ENCODE measurements around the gene DTWD1.
"Not testable (repeated sequence)": the region's sequence is repeated elsewhere in the genome, so short reads cannot be mapped to it uniquely, and the experiment has no call there.

DTWD1 gene

GRCh38 chr15:49644364-49644794 is 23.5 kb downstream of the DTWD1 start:
- Histone ChIP-seq H3K36me3 (ENCODE audit: control insufficient read depth, insufficient read depth, low read length) (no peaks in the 10 kb centered on the region), H3K4me1 (ENCODE audit: control insufficient read depth, insufficient read depth, low read length) (peaks cover 7% of the 10 kb centered on the region), H3K27me3 (ENCODE audit: control insufficient read depth, insufficient read depth, low read length, poor library complexity, severe bottlenecking) (no peaks in the 10 kb centered on the region), H3K4me3 (ENCODE audit: insufficient read depth, low read depth, low read length) (no peak overlapping the region), H3K9me3 (ENCODE audit: control insufficient read depth, low read length) (no peaks in the 10 kb centered on the region), H3K27ac (ENCODE audit: insufficient read depth, low read depth, low read length, poor library complexity, severe bottlenecking) (no peak overlapping the region)
- WGBS, 2 experiments, result 69 to 71% methylated on average over 1 of the region's 1 CpG

DNA sequence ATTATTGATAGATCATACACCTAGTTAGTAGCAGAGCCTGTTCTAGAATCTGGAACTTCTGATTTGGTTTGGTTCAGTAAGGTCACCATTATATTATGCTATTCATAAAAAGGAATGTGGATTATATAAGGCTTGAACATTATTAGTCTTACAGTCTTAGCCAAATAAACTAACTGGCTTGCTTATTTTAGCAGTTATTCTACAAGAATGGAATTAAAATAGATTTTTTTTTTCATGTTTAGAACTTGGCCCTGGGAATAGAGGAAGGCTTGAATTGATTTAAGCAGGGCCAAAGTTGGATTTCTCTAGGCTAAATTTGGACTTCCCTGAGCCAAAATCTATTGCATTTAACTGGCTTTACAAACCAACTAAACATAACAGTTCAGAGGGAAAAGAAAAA is 24.4 kb downstream of the DTWD1 start:
- Histone ChIP-seq H3K36me3 (ENCODE audit: control insufficient read depth, insufficient read depth, low read length) (no peaks in the 10 kb centered on the region), H3K9me3 (ENCODE audit: control insufficient read depth, low read length) (no peaks in the 10 kb centered on the region), H3K4me3 (ENCODE audit: insufficient read depth, low read depth, low read length) (no peak overlapping the region), H3K27me3 (ENCODE audit: control insufficient read depth, insufficient read depth, low read length, poor library complexity, severe bottlenecking) (no peaks in the 10 kb centered on the region), H3K4me1 (ENCODE audit: control insufficient read depth, insufficient read depth, low read length) (peaks cover 7% of the 10 kb centered on the region), H3K27ac (ENCODE audit: insufficient read depth, low read depth, low read length, poor library complexity, severe bottlenecking) (no peak overlapping the region)

- no peaks in the 10 kb centered on the region for H3K36me3 ChIP-seq (ENCODE audit: control insufficient read depth, insufficient read depth, low read length)
- H3K27ac ChIP-seq (ENCODE audit: insufficient read depth, low read depth, low read length, poor library complexity, severe bottlenecking), result no peak overlapping the region
- H3K4me1 ChIP-seq (ENCODE audit: control insufficient read depth, insufficient read depth, low read length), result peaks cover 7% of the 10 kb centered on the region
- H3K27me3 ChIP-seq (ENCODE audit: control insufficient read depth, insufficient read depth, low read length, poor library complexity, severe bottlenecking), result no peaks in the 10 kb centered on the region
- no peaks in the 10 kb centered on the region for H3K9me3 ChIP-seq (ENCODE audit: control insufficient read depth, low read length)
- H3K4me3 ChIP-seq (ENCODE audit: insufficient read depth, low read depth, low read length), result no peak overlapping the region
Measured at GRCh38 chr15:49645941-49646340, 25.1 kb downstream of the DTWD1 start.

DNA sequence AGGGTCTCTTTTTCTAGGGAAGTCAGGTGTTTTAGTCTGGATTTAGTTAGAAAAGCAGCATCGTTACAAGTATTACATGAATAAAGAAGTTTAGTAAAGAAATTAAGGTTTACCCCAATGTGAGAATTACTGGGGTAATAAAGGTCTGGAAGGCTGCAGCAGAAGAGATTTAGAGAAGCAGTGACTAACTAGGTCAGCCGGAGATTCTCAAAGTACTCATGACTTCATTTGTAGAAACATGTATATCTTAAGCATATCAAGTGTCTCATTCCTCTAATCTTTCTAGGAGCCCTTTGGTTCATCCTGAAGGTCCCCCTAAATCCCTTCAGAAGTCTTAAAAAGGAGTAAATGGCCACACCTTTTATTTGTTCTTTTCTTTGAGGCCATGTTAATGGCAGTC is 26.0 kb downstream of the DTWD1 start:
- Histone ChIP-seq H3K4me3 (ENCODE audit: insufficient read depth, low read depth, low read length) (no peak overlapping the region), H3K27me3 (ENCODE audit: control insufficient read depth, insufficient read depth, low read length, poor library complexity, severe bottlenecking) (no peaks in the 10 kb centered on the region), H3K36me3 (ENCODE audit: control insufficient read depth, insufficient read depth, low read length) (no peaks in the 10 kb centered on the region), H3K27ac (ENCODE audit: insufficient read depth, low read depth, low read length, poor library complexity, severe bottlenecking) (no peak overlapping the region), H3K9me3 (ENCODE audit: control insufficient read depth, low read length) (no peaks in the 10 kb centered on the region), H3K4me1 (ENCODE audit: control insufficient read depth, insufficient read depth, low read length) (peaks cover 7% of the 10 kb centered on the region)
- 90 to 100% methylated on average over 2 of the region's 2 CpGs for WGBS, 2 experiments

DNA sequence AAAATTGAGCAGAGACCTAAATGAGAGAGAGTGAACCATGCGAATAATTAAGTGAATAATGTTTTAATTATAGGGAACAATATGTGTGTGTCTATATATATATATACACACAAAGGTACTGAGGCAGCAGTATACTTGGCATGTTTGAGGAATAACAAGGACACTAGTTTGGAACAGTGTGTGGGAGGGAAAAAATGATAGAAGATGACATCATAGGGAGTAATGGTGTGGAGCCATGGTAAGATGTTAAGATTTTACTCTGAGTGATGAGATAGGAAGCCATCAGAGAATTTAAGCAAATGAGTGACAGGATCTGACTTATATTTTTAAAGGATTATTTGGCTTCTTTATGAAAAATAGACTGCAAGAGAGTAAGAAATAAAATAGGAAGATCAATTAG is 29.1 kb downstream of the DTWD1 start:
- H3K9me3 ChIP-seq (ENCODE audit: control insufficient read depth, low read length), result no peaks in the 10 kb centered on the region
- no peak overlapping the region for H3K27ac ChIP-seq (ENCODE audit: insufficient read depth, low read depth, low read length, poor library complexity, severe bottlenecking)
- 88 to 89% methylated on average over 1 of the region's 1 CpG for WGBS, 2 experiments
- H3K36me3 ChIP-seq (ENCODE audit: control insufficient read depth, insufficient read depth, low read length), result no peaks in the 10 kb centered on the region
- H3K4me3 ChIP-seq (ENCODE audit: insufficient read depth, low read depth, low read length), result no peak overlapping the region
- H3K27me3 ChIP-seq (ENCODE audit: control insufficient read depth, insufficient read depth, low read length, poor library complexity, severe bottlenecking), result no peaks in the 10 kb centered on the region
- H3K4me1 ChIP-seq (ENCODE audit: control insufficient read depth, insufficient read depth, low read length), result no peaks in the 10 kb centered on the region

- H3K9me3 ChIP-seq (ENCODE audit: control insufficient read depth, low read length), result no peaks in the 10 kb centered on the region
- H3K4me3 ChIP-seq (ENCODE audit: insufficient read depth, low read depth, low read length), result no peak overlapping the region
- no peaks in the 10 kb centered on the region for H3K4me1 ChIP-seq (ENCODE audit: control insufficient read depth, insufficient read depth, low read length)
- H3K27me3 ChIP-seq (ENCODE audit: control insufficient read depth, insufficient read depth, low read length, poor library complexity, severe bottlenecking), result no peaks in the 10 kb centered on the region
- 92 to 94% methylated on average over 2 of the region's 2 CpGs for WGBS, 2 experiments
- no peaks in the 10 kb centered on the region for H3K36me3 ChIP-seq (ENCODE audit: control insufficient read depth, insufficient read depth, low read length)
- no peak overlapping the region for H3K27ac ChIP-seq (ENCODE audit: insufficient read depth, low read depth, low read length, poor library complexity, severe bottlenecking)
Measured at GRCh38 chr15:49650676-49651075, 29.8 kb downstream of the DTWD1 start.

DNA sequence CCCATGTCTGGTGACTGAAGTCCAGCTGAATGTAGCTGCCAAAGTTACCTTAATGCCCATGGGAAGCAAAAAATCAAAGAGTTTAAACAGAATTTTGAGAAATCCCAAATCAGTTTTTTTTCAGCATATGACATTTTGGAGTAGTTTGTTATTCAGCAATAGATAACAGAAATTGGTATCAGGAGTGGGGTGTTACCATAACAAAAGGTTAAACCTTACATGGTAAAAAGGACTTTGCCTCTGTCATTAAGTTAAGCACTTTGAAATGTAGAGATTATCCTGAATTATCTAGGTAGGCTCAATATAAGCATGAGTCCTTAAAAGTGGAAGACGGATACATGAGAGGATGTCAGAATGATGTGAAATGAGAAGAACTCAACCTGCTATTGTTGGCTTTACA is 32.1 kb downstream of the DTWD1 start:
- H3K36me3 ChIP-seq (ENCODE audit: control insufficient read depth, insufficient read depth, low read length), result no peaks in the 10 kb centered on the region
- 93 to 94% methylated on average over 1 of the region's 1 CpG for WGBS, 2 experiments
- no peak overlapping the region for H3K4me3 ChIP-seq (ENCODE audit: insufficient read depth, low read depth, low read length)
- H3K27ac ChIP-seq (ENCODE audit: insufficient read depth, low read depth, low read length, poor library complexity, severe bottlenecking), result no peak overlapping the region
- H3K9me3 ChIP-seq (ENCODE audit: control insufficient read depth, low read length), result no peaks in the 10 kb centered on the region
- H3K4me1 ChIP-seq (ENCODE audit: control insufficient read depth, insufficient read depth, low read length), result no peaks in the 10 kb centered on the region
- no peaks in the 10 kb centered on the region for H3K27me3 ChIP-seq (ENCODE audit: control insufficient read depth, insufficient read depth, low read length, poor library complexity, severe bottlenecking)

DNA sequence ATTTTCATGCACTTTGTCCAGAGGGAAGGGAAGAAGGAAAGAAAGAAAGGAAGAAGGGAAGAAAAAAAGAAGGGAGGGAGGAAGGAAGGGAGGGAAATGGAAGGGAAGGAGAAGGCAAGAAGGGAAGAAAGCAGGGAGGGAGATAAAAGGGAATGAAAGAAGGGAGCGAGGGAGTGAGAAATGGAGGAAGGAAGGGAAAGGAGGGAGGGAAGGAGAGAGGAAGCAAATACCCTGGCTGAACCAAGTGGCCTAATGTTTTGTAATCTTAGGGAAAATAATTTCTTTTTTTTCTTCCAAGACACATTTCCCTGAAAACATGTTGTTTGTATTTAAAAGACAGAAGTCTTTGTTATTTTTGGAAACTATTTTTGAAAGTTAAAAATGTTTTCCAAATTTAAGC is 35.9 kb downstream of the DTWD1 start:
- no peak overlapping the region for H3K27ac ChIP-seq (ENCODE audit: insufficient read depth, low read depth, low read length, poor library complexity, severe bottlenecking)
- no peak overlapping the region for H3K4me3 ChIP-seq (ENCODE audit: insufficient read depth, low read depth, low read length)
- WGBS, 2 experiments, result 95 to 98% methylated on average over 1 of the region's 1 CpG
- H3K36me3 ChIP-seq (ENCODE audit: control insufficient read depth, insufficient read depth, low read length), result no peaks in the 10 kb centered on the region
- no peaks in the 10 kb centered on the region for H3K9me3 ChIP-seq (ENCODE audit: control insufficient read depth, low read length)
- no peaks in the 10 kb centered on the region for H3K4me1 ChIP-seq (ENCODE audit: control insufficient read depth, insufficient read depth, low read length)
- H3K27me3 ChIP-seq (ENCODE audit: control insufficient read depth, insufficient read depth, low read length, poor library complexity, severe bottlenecking), result no peaks in the 10 kb centered on the region

- 100% methylated on average over 1 of the region's 1 CpG; no CpG with 5 or more reads in 1 of the 2 experiments for WGBS, 2 experiments
- no peak overlapping the region for H3K4me3 ChIP-seq (ENCODE audit: insufficient read depth, low read depth, low read length)
- no peaks in the 10 kb centered on the region for H3K9me3 ChIP-seq (ENCODE audit: control insufficient read depth, low read length)
- H3K27me3 ChIP-seq (ENCODE audit: control insufficient read depth, insufficient read depth, low read length, poor library complexity, severe bottlenecking), result no peaks in the 10 kb centered on the region
- no peak overlapping the region for H3K27ac ChIP-seq (ENCODE audit: insufficient read depth, low read depth, low read length, poor library complexity, severe bottlenecking)
- no peaks in the 10 kb centered on the region for H3K4me1 ChIP-seq (ENCODE audit: control insufficient read depth, insufficient read depth, low read length)
- H3K36me3 ChIP-seq (ENCODE audit: control insufficient read depth, insufficient read depth, low read length), result no peaks in the 10 kb centered on the region
Measured at GRCh38 chr15:49664716-49665115, 43.9 kb downstream of the DTWD1 start.

DNA sequence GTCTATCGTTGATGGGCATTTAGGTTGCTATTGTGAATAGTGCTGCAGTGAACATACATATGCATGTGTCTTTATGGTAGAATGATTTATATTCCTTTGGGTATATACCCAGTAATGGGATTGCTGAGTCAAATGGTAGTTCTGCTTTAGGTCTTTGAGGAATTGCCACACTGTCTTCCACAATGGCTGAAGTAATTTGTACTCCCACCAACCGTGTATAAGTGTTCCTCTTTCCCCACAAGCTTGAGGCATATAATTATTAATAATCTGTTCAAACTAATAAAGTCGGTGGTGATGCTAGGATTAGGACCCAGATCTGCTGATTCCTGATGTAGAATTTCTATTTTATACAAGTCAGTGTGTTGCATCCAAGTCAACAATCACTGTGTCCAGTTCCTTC is 45.6 kb downstream of the DTWD1 start:
- 89 to 100% methylated on average over 1 to 3 of the region's 3 CpGs for WGBS, 2 experiments

DNA sequence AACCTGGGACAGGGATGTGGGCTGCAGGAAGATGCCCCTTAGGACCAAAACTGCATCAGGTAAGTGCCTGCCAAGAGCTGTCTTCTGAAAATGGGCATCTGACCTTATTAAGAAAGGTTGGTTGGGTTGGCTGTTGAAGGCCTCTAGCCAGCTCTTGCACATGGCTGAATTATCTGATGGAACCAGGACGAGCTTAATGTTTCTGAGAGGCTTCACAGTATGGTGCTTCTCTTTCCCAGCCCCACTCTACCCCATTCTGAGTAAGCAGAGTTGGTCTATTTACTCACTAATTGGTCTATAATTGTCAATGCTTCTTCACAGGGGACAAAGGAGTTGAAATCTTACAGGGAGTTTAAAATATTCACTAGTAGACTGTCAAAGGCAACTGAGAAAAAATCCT is 48.4 kb downstream of the DTWD1 start:
- 38 to 40% methylated on average over 1 of the region's 1 CpG for WGBS, 2 experiments
- Histone ChIP-seq H3K4me3 (ENCODE audit: insufficient read depth, low read depth, low read length) (no peak overlapping the region), H3K27ac (ENCODE audit: insufficient read depth, low read depth, low read length, poor library complexity, severe bottlenecking) (no peak overlapping the region), H3K27me3 (ENCODE audit: control insufficient read depth, insufficient read depth, low read length, poor library complexity, severe bottlenecking) (no peaks in the 10 kb centered on the region), H3K9me3 (ENCODE audit: control insufficient read depth, low read length) (no peaks in the 10 kb centered on the region), H3K36me3 (ENCODE audit: control insufficient read depth, insufficient read depth, low read length) (no peaks in the 10 kb centered on the region), H3K4me1 (ENCODE audit: control insufficient read depth, insufficient read depth, low read length) (no peaks in the 10 kb centered on the region)

More for the DNA sequence above, 45.6 kb downstream of the DTWD1 start:
- not testable (repeated sequence) for H3K4me3 ChIP-seq (ENCODE audit: insufficient read depth, low read depth, low read length); H3K4me1 ChIP-seq (ENCODE audit: control insufficient read depth, insufficient read depth, low read length); H3K27me3 ChIP-seq (ENCODE audit: control insufficient read depth, insufficient read depth, low read length, poor library complexity, severe bottlenecking); H3K9me3 ChIP-seq (ENCODE audit: control insufficient read depth, low read length); H3K36me3 ChIP-seq (ENCODE audit: control insufficient read depth, insufficient read depth, low read length); H3K27ac ChIP-seq (ENCODE audit: insufficient read depth, low read depth, low read length, poor library complexity, severe bottlenecking)

Measured in ectodermal cell (in vitro differentiated cells).